Measurements from ENCODE around the gene LPIN1.

Gene LPIN1

DNA sequence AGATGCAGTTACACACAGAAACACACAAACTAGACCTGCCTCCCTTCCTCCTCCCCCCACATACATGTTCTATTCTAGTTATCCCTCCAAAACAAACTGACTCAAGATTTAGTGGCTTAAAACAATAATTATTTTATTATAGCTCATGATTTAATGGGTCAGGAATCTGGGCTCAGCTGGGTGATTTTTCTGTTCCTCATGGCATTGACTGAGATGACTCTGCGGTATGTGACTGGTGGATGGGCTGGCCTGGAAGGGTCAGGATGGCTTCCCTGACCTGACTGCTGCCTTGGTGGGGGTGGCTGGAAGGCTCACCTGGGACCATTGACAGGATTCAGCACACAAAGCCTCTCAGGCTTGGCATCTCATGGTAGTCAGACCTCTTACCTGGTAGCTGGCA, 42.7 kb upstream of the LPIN1 start:
- WGBS (ENCODE audit: insufficient coverage, insufficient read length) = no CpG with 5 or more reads among the region's 1 CpG
- DNase-seq (ENCODE audit: low read depth, low spot score) = no peak
- Histone ChIP-seq H3K27me3 (ENCODE audit: control insufficient read depth, insufficient read depth, low read length) (no peaks in the 10 kb centered on the region), H3K36me3 (ENCODE audit: control insufficient read depth, insufficient read depth, low read length) (no peaks in the 10 kb centered on the region), H3K4me3 (ENCODE audit: low read length) (no peak overlapping the region), H3K9me3 (ENCODE audit: control insufficient read depth, insufficient read depth, low read length) (no peaks in the 10 kb centered on the region), H3K4me1 (ENCODE audit: control insufficient read depth, insufficient read depth, low read length) (no peaks in the 10 kb centered on the region), H3K27ac (ENCODE audit: low read length) (no peak overlapping the region)

- WGBS (ENCODE audit: insufficient coverage, insufficient read length) = no CpG with 5 or more reads among the region's 4 CpGs
- no peak overlapping the region for H3K4me3 ChIP-seq (ENCODE audit: low read length)
- no peak overlapping the region for H3K27ac ChIP-seq (ENCODE audit: low read length)
- DNase-seq (ENCODE audit: low read depth, low spot score) = no peak
- H3K4me1 ChIP-seq (ENCODE audit: control insufficient read depth, insufficient read depth, low read length) = no peaks in the 10 kb centered on the region
- no peaks in the 10 kb centered on the region for H3K27me3 ChIP-seq (ENCODE audit: control insufficient read depth, insufficient read depth, low read length)
- H3K9me3 ChIP-seq (ENCODE audit: control insufficient read depth, insufficient read depth, low read length) = no peaks in the 10 kb centered on the region
- H3K36me3 ChIP-seq (ENCODE audit: control insufficient read depth, insufficient read depth, low read length) = no peaks in the 10 kb centered on the region
Observed at GRCh38 chr2:11705063-11705462, 41.4 kb upstream of the LPIN1 start.

- WGBS (ENCODE audit: insufficient coverage, insufficient read length) = no CpG with 5 or more reads among the region's 3 CpGs
- no peaks in the 10 kb centered on the region for H3K4me1 ChIP-seq (ENCODE audit: control insufficient read depth, insufficient read depth, low read length)
- no peak overlapping the region for H3K27ac ChIP-seq (ENCODE audit: low read length)
- DNase-seq (ENCODE audit: low read depth, low spot score) = no peak
- no peak overlapping the region for H3K4me3 ChIP-seq (ENCODE audit: low read length)
- H3K27me3 ChIP-seq (ENCODE audit: control insufficient read depth, insufficient read depth, low read length) = no peaks in the 10 kb centered on the region
- H3K9me3 ChIP-seq (ENCODE audit: control insufficient read depth, insufficient read depth, low read length) = no peaks in the 10 kb centered on the region
- H3K36me3 ChIP-seq (ENCODE audit: control insufficient read depth, insufficient read depth, low read length) = no peaks in the 10 kb centered on the region
Observed at GRCh38 chr2:11705711-11706110, 40.7 kb upstream of the LPIN1 start.

DNA sequence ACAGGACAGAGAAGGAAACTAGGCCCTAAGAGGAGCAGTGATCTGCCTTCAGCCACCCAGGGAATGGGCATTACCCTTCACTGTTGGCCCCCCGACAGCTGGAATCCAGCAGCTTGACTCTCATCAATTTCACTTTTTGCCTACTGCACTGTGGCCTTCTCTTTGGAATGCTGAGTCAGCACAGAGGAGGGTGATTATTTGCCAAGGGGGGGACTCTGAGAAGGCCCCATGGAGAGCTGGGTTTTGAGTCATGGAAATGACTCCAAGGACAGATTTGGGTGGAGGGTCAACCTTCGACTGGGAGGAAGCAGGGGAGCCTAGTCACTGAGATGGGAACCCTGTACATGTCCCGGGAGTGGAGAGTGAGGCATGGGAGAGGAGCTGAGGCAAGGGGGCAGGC, 38.3 kb upstream of the LPIN1 start:
- H3K4me3 ChIP-seq (ENCODE audit: low read length) = no peak overlapping the region
- no peaks in the 10 kb centered on the region for H3K4me1 ChIP-seq (ENCODE audit: control insufficient read depth, insufficient read depth, low read length)
- no peaks in the 10 kb centered on the region for H3K36me3 ChIP-seq (ENCODE audit: control insufficient read depth, insufficient read depth, low read length)
- no peaks in the 10 kb centered on the region for H3K9me3 ChIP-seq (ENCODE audit: control insufficient read depth, insufficient read depth, low read length)
- H3K27me3 ChIP-seq (ENCODE audit: control insufficient read depth, insufficient read depth, low read length) = no peaks in the 10 kb centered on the region
- H3K27ac ChIP-seq (ENCODE audit: low read length) = no peak overlapping the region
- DNase-seq (ENCODE audit: low read depth, low spot score) = no peak
- WGBS (ENCODE audit: insufficient coverage, insufficient read length) = no CpG with 5 or more reads among the region's 3 CpGs

DNA sequence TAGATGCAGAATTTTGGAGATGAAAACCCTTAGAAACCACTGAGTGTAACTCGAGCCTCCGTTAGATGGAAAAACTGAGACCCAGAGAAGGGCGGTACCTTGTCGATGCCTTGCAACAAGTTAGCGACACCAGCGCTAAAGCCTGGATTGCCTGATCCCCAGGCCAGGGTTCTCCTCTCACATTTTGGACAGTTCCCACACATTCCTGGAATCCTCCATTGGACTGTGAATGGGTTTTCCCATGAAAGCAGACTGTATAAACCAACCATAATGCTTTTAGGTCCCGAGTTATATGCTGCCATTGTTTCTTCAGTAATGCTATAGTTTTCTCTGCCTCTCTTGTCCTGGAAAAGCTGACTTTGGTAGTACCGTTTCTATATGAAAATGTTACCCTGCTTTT, 37.1 kb upstream of the LPIN1 start:
- Histone ChIP-seq H3K36me3 (ENCODE audit: control insufficient read depth, insufficient read depth, low read length) (no peaks in the 10 kb centered on the region), H3K4me1 (ENCODE audit: control insufficient read depth, insufficient read depth, low read length) (no peaks in the 10 kb centered on the region), H3K27me3 (ENCODE audit: control insufficient read depth, insufficient read depth, low read length) (no peaks in the 10 kb centered on the region), H3K9me3 (ENCODE audit: control insufficient read depth, insufficient read depth, low read length) (no peaks in the 10 kb centered on the region), H3K4me3 (ENCODE audit: low read length) (no peak overlapping the region), H3K27ac (ENCODE audit: low read length) (no peak overlapping the region)
- no CpG with 5 or more reads among the region's 8 CpGs for WGBS (ENCODE audit: insufficient coverage, insufficient read length)
- no peak for DNase-seq (ENCODE audit: low read depth, low spot score)

GRCh38 chr2:11710210-11710609, 36.2 kb upstream of the LPIN1 start:
- Histone ChIP-seq H3K27me3 (ENCODE audit: control insufficient read depth, insufficient read depth, low read length) (no peaks in the 10 kb centered on the region), H3K9me3 (ENCODE audit: control insufficient read depth, insufficient read depth, low read length) (no peaks in the 10 kb centered on the region), H3K36me3 (ENCODE audit: control insufficient read depth, insufficient read depth, low read length) (no peaks in the 10 kb centered on the region; the same call in 1 of the 2 replicates), H3K4me3 (ENCODE audit: low read length) (no peak overlapping the region), H3K27ac (ENCODE audit: low read length) (no peak overlapping the region), H3K4me1 (ENCODE audit: control insufficient read depth, insufficient read depth, low read length) (no peaks in the 10 kb centered on the region)
- no CpG with 5 or more reads among the region's 3 CpGs for WGBS (ENCODE audit: insufficient coverage, insufficient read length)
- no peak for DNase-seq (ENCODE audit: low read depth, low spot score)

DNA sequence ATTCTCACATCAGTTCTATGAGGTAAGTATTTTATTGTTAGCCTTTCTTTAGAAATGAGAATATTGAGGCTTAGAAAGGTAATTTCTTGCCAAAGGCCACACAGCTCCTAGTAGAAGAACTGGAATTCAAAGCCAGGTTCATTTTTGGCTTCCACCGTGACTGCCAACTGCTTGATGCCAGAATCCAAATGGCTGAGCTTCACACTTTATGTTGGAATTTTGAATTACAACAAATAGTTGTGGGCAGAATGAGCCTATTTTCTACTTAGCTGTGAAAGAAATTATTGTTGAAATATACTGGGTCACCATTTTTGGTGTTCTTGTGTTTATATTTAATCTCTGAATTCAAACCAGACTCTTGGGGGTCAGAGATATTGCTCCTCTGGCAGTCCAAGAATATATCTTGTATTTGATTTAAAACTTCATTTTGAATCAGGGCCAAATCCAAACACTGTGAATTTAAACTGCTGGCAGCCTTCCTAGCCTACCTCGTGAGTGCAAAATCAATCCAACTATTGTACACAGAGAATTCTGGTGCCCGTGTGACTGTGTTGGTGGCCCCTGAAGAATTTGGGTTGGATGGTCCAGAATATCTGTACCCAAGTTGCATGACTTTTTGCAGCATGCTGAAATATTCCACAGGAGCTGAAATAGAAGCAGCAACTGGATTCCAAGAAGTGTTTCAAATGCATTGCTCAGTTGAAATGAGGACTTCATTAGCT, 35.6 kb upstream of the LPIN1 start:
- no peaks in the 10 kb centered on the region; the same call in 1 of the 2 replicates for H3K36me3 ChIP-seq (ENCODE audit: control insufficient read depth, insufficient read depth, low read length)
- H3K27me3 ChIP-seq (ENCODE audit: control insufficient read depth, insufficient read depth, low read length) = no peaks in the 10 kb centered on the region
- no peaks in the 10 kb centered on the region for H3K9me3 ChIP-seq (ENCODE audit: control insufficient read depth, insufficient read depth, low read length)
- no peaks in the 10 kb centered on the region for H3K4me1 ChIP-seq (ENCODE audit: control insufficient read depth, insufficient read depth, low read length)
- WGBS (ENCODE audit: insufficient coverage, insufficient read length) = no CpG with 5 or more reads among the region's 3 CpGs
- no peak for DNase-seq (ENCODE audit: low read depth, low spot score)
- no peak overlapping the region for H3K27ac ChIP-seq (ENCODE audit: low read length)
- no peak overlapping the region for H3K4me3 ChIP-seq (ENCODE audit: low read length)

- H3K36me3 ChIP-seq (ENCODE audit: control insufficient read depth, insufficient read depth, low read length) = no peaks in the 10 kb centered on the region; the same call in 1 of the 2 replicates
- H3K27ac ChIP-seq (ENCODE audit: low read length) = no peak overlapping the region
- no CpG with 5 or more reads among the region's 1 CpG for whole genome bisulfite sequencing (ENCODE audit: insufficient coverage, insufficient read length)
- no peaks in the 10 kb centered on the region for H3K9me3 ChIP-seq (ENCODE audit: control insufficient read depth, insufficient read depth, low read length)
- H3K27me3 ChIP-seq (ENCODE audit: control insufficient read depth, insufficient read depth, low read length) = no peaks in the 10 kb centered on the region
- no peak for DNase-seq (ENCODE audit: low read depth, low spot score)
- H3K4me3 ChIP-seq (ENCODE audit: low read length) = no peak overlapping the region
- H3K4me1 ChIP-seq (ENCODE audit: control insufficient read depth, insufficient read depth, low read length) = no peaks in the 10 kb centered on the region
Observed at GRCh38 chr2:11711354-11711716, 35.1 kb upstream of the LPIN1 start.

GRCh38 chr2:11711751-11712150, 34.7 kb upstream of the LPIN1 start:
- H3K4me3 ChIP-seq (ENCODE audit: low read length) = no peak overlapping the region
- H3K27me3 ChIP-seq (ENCODE audit: control insufficient read depth, insufficient read depth, low read length) = no peaks in the 10 kb centered on the region
- no peaks in the 10 kb centered on the region; the same call in 1 of the 2 replicates for H3K36me3 ChIP-seq (ENCODE audit: control insufficient read depth, insufficient read depth, low read length)
- WGBS (ENCODE audit: insufficient coverage, insufficient read length) = no CpG with 5 or more reads among the region's 8 CpGs
- no peaks in the 10 kb centered on the region for H3K4me1 ChIP-seq (ENCODE audit: control insufficient read depth, insufficient read depth, low read length)
- no peak for DNase-seq (ENCODE audit: low read depth, low spot score)
- no peaks in the 10 kb centered on the region for H3K9me3 ChIP-seq (ENCODE audit: control insufficient read depth, insufficient read depth, low read length)
- no peak overlapping the region for H3K27ac ChIP-seq (ENCODE audit: low read length)

GRCh38 chr2:11712866-11713265, 33.6 kb upstream of the LPIN1 start:
- Histone ChIP-seq H3K9me3 (ENCODE audit: control insufficient read depth, insufficient read depth, low read length) (no peaks in the 10 kb centered on the region), H3K4me1 (ENCODE audit: control insufficient read depth, insufficient read depth, low read length) (no peaks in the 10 kb centered on the region), H3K4me3 (ENCODE audit: low read length) (no peak overlapping the region), H3K27me3 (ENCODE audit: control insufficient read depth, insufficient read depth, low read length) (no peaks in the 10 kb centered on the region), H3K27ac (ENCODE audit: low read length) (no peak overlapping the region), H3K36me3 (ENCODE audit: control insufficient read depth, insufficient read depth, low read length) (no peaks in the 10 kb centered on the region; the same call in 1 of the 2 replicates)
- DNase-seq (ENCODE audit: low read depth, low spot score) = no peak
- WGBS (ENCODE audit: insufficient coverage, insufficient read length) = no CpG with 5 or more reads among the region's 2 CpGs

DNA sequence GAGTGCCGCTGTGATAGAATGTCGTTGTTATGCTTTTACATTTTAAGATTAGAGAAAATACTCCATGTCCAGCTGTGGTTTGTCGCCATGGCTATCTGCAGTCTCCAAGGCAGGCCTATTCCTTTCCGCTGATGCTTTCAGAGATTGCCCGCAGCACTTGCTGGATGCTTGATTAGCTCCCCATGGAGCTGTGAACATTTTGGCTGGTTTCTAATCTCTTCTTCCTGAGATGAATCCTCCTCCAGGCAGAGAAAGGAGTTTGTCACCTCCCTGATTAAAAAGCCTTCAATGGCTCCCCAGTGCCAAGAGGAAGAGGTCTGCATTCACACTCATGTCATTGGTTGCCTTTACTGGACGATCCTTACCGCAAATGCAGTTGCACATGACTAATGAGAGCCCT, 32.6 kb upstream of the LPIN1 start:
- H3K27ac ChIP-seq (ENCODE audit: low read length) = no peak overlapping the region
- no peaks in the 10 kb centered on the region for H3K9me3 ChIP-seq (ENCODE audit: control insufficient read depth, insufficient read depth, low read length)
- H3K4me1 ChIP-seq (ENCODE audit: control insufficient read depth, insufficient read depth, low read length) = no peaks in the 10 kb centered on the region
- no peaks in the 10 kb centered on the region; the same call in 1 of the 2 replicates for H3K36me3 ChIP-seq (ENCODE audit: control insufficient read depth, insufficient read depth, low read length)
- DNase-seq (ENCODE audit: low read depth, low spot score) = no peak
- H3K27me3 ChIP-seq (ENCODE audit: control insufficient read depth, insufficient read depth, low read length) = no peaks in the 10 kb centered on the region
- WGBS (ENCODE audit: insufficient coverage, insufficient read length) = no CpG with 5 or more reads among the region's 7 CpGs
- no peak overlapping the region for H3K4me3 ChIP-seq (ENCODE audit: low read length)

Measured in iPS DF 6.9 (cell line).